D721Med (cell line): ENCODE measurements around the gene PKP4.

Source experiments
- DNase-seq: peaks from one replicate; pipeline ENCODE4 v3.0.0; 2011; ENCODE audit warnings: low spot score; ENCODE audit not compliant: insufficient read length
- FAIRE-seq: peaks from 2 replicates; lab custom pipeline; 2011; peaks lifted over from hg19 to GRCh38; lab: Jason Lieb, UNC
- CTCF ChIP-seq: IDR thresholded peaks from 2 replicates; pipeline ENCODE4 v1.5.1; 2012; ENCODE audit warnings: mild to moderate bottlenecking, control low read depth; ENCODE audit not compliant: insufficient read depth; ENCODE audit errors: missing control alignments

PKP4 gene

GRCh38 chr2:158722266-158723105 lies 265.7 kb downstream of the PKP4 start:
- DNase-seq (no peak), FAIRE-seq (no peak)
- no peak for TF ChIP-seq CTCF

- DNase-seq, result no peak
- FAIRE-seq, result no peak
- no peak for TF ChIP-seq CTCF
These were observed 266.6 kb downstream of the PKP4 start for GRCh38 chr2:158723181-158723838.

- FAIRE-seq, result no peak
- DNase-seq, result no peak
- no peak for TF ChIP-seq CTCF
These were observed 267.4 kb downstream of the PKP4 start for GRCh38 chr2:158723921-158724802.

GRCh38 chr2:158724803-158725381 lies 268.1 kb downstream of the PKP4 start:
- FAIRE-seq, result no peak
- no peak for DNase-seq
- no peak for TF ChIP-seq CTCF

- no peak for DNase-seq
- no peak for TF ChIP-seq CTCF
- no peak for FAIRE-seq
These were observed 268.7 kb downstream of the PKP4 start for GRCh38 chr2:158725441-158725891.

- DNase-seq (no peak), FAIRE-seq (no peak)
- TF ChIP-seq CTCF, result no peak
These were observed 270.3 kb downstream of the PKP4 start for GRCh38 chr2:158726911-158727592.
